B cell (primary cell): ENCODE results near the gene REC8. TPM values are rescaled to one million over a fixed set of nuclear protein-coding genes. Genes with fewer than 3 reads are reported as not detected.

ENCODE experiments used
- ATAC-seq: fragments of 200-7000 bp; cut with Tn5 transposase; one replicate; pipeline ENCODE4 v1.10.0; 2021; ENCODE audit warnings: low read depth, mild to moderate bottlenecking, moderate number of reproducible peaks, moderate library complexity
- CTCF ChIA-PET: fragments of 350-600 bp; sonication (Branson Sonifier 250); formaldehyde crosslinking; loops from one replicate; lab custom pipeline; 2021; ENCODE audit warnings: antibody characterized with exemption, inconsistent platforms; lab: Charles Lee
- POLR2A ChIA-PET: fragments of 350-600 bp; sonication (Branson Sonifier 250); formaldehyde crosslinking; loops from one replicate; lab custom pipeline; 2021; ENCODE audit warnings: antibody characterized with exemption; lab: Charles Lee
- DNase-seq: peaks from one replicate; pipeline ENCODE4 v3.0.0; 2013
- H2AFZ ChIP-seq: 2 replicates; pipeline ENCODE4 v1.6.1; 2012; ENCODE audit warnings: mild to moderate bottlenecking, low read depth, low read length; ENCODE audit not compliant: insufficient read depth, poor library complexity, severe bottlenecking
- H3K27ac ChIP-seq, 2 donors: 1 replicate in 1 of 2; 2 replicates in 1 of 2; pipeline ENCODE4 v1.5.1; 2012 to 2013; ENCODE audit warnings: low read length in 2 of 2, mild to moderate bottlenecking in 2 of 2, moderate library complexity in 1 of 2
- H3K27me3 ChIP-seq, 4 experiments: fragments of 200-600 bp in 1 of 4; sonication (generic) in 1 of 4; replicated peaks in 1 of 4; 1 replicate in 2 of 4; 2 replicates in 2 of 4; pipeline versions ENCODE4 v1.6.1 to v1.7.0; 2013 to 2016; ENCODE audit warnings: low read length in 3 of 4, mild to moderate bottlenecking in 2 of 4, mixed read lengths in 1 of 4, moderate library complexity in 1 of 4; ENCODE audit not compliant: insufficient read depth in 4 of 4, control insufficient read depth in 3 of 4; ENCODE audit errors: control extremely low read depth in 1 of 4
- H3K36me3 ChIP-seq, 2 experiments: replicated peaks in 1 of 2; 1 replicate in 1 of 2; 2 replicates in 1 of 2; pipeline versions ENCODE4 v1.6.1 to v1.7.1; 2013; ENCODE audit warnings: low read length in 1 of 2; ENCODE audit not compliant: insufficient read depth in 2 of 2, control insufficient read depth in 1 of 2; ENCODE audit errors: control extremely low read depth in 1 of 2, extremely low read depth in 1 of 2
- H3K4me1 ChIP-seq, 2 donors: fragments of 200-600 bp in 1 of 2; sonication (generic) in 1 of 2; 1 replicate in 1 of 2; 2 replicates in 1 of 2; pipeline versions ENCODE4 v1.5.1 to v1.6.1; 2013 to 2017; ENCODE audit warnings: low read length in 2 of 2; ENCODE audit not compliant: control insufficient read depth in 2 of 2, insufficient read depth in 2 of 2
- H3K4me2 ChIP-seq: replicated peaks from 2 replicates; pipeline ENCODE3; 2012; ENCODE audit warnings: mild to moderate bottlenecking, low read depth, low read length; ENCODE audit not compliant: poor library complexity, severe bottlenecking
- H3K4me3 ChIP-seq, 5 experiments: fragments of 200-600 bp in 1 of 5; sonication (generic) in 1 of 5; 1 replicate in 3 of 5; 2 replicates in 2 of 5; pipeline versions ENCODE4 v1.5.1 to v1.7.0; 2011 to 2016; ENCODE audit warnings: low read length in 4 of 5, mild to moderate bottlenecking in 4 of 5, low read depth in 2 of 5, control low read depth in 1 of 5, moderate library complexity in 1 of 5; ENCODE audit not compliant: insufficient read depth in 1 of 5; ENCODE audit errors: control extremely low read depth in 1 of 5, extremely low read depth in 1 of 5
- H3K79me2 ChIP-seq: fragments of 200-600 bp; sonication (generic); one replicate; pipeline ENCODE4 v1.6.0; 2016; ENCODE audit warnings: low read length; ENCODE audit not compliant: control insufficient read depth, insufficient read depth
- H3K9ac ChIP-seq: fragments of 200-600 bp; sonication (generic); 2 replicates; pipeline ENCODE4 v1.6.1; 2017; ENCODE audit warnings: mild to moderate bottlenecking, low read length, moderate library complexity
- H3K9me3 ChIP-seq, 3 donors: one replicate each; pipeline versions ENCODE4 v1.6.1 to v1.7.1; 2013; ENCODE audit warnings: low read length in 2 of 3; ENCODE audit not compliant: control insufficient read depth in 2 of 3, insufficient read depth in 1 of 3; ENCODE audit errors: control extremely low read depth in 1 of 3
- H4K20me1 ChIP-seq: 2 replicates; pipeline ENCODE4 v1.6.0; 2012; ENCODE audit warnings: mild to moderate bottlenecking, low read length; ENCODE audit not compliant: insufficient read depth, control insufficient read depth, poor library complexity, severe bottlenecking
- H3K27ac Mint-ChIP-seq: one replicate; pipeline ENCODE4 v1.8.0; 2021; ENCODE audit warnings: mixed read lengths
- H3K27me3 Mint-ChIP-seq: one replicate; pipeline ENCODE4 v1.8.0; 2021; ENCODE audit warnings: mixed read lengths
- H3K4me1 Mint-ChIP-seq: one replicate; pipeline ENCODE4 v1.8.0; 2021; ENCODE audit warnings: mixed read lengths
- H3K4me3 Mint-ChIP-seq: one replicate; pipeline ENCODE4 v1.8.0; 2021; ENCODE audit warnings: mixed read lengths
- H3K9me3 Mint-ChIP-seq: one replicate; pipeline ENCODE4 v1.8.0; 2022; ENCODE audit warnings: mixed read lengths; ENCODE audit not compliant: insufficient read depth
- CTCF ChIP-seq: fragments of 200-600 bp; IDR thresholded peaks from one replicate; pipeline ENCODE4 v1.8.0; 2022; ENCODE audit warnings: antibody characterized with exemption, mild to moderate bottlenecking
- EZH2 ChIP-seq: IDR thresholded peaks from 2 replicates; pipeline ENCODE4 v1.6.1; 2012; ENCODE audit warnings: borderline replicate concordance, low read depth, mild to moderate bottlenecking, moderate library complexity, low read length; ENCODE audit not compliant: insufficient read depth, poor library complexity, severe bottlenecking
- WGBS: methylation state at CpG from one replicate; pipeline ENCODE4 v1.1.5; 2013; ENCODE audit warnings: missing lambda C conversion rate; ENCODE audit not compliant: insufficient coverage; 5-methylcytosine and 5-hydroxymethylcytosine counted together
- intact Hi-C: fragments of 100-400 bp; cut with micrococcal nuclease; formaldehyde crosslinking; loops from one replicate; pipeline ENCODE4 v1.10.0; 2022
- polyA plus RNA-seq: library from polyadenylated mRNA; depleted of rRNA; stranded (reverse); fragments of >200 nt; gene quantifications from 2 replicates; pipeline ENCODE4 v1.2.3, GENCODE V29; 2012
- total RNA-seq, 2 donors: library from RNA; stranded (reverse); fragments of 120-200 nt in 1 of 2; gene quantifications; 1 replicate in 1 of 2; 2 replicates in 1 of 2; pipeline versions ENCODE4 v1.2.3 to v1.2.4, GENCODE V29; 2013 to 2022

REC8 gene
- total and polyA plus RNA-seq, 2 donors (not counting 1 experiment from before 2014, with no cell fraction given) = 34.0 to 62.1 TPM

- no peak overlapping the region for H2AFZ ChIP-seq
- H3K9ac ChIP-seq = no peak overlapping the region
- POLR2A ChIA-PET = interaction anchor here (1.3 to 1.5 kb wide), 2 partner anchors 11 to 46 kb away, joined by 3 read pairs; partner anchors contain the start of gene IRF9
- no peaks in the 10 kb centered on the region for H3K9me3 Mint-ChIP-seq
- no peak overlapping the region for H3K4me3 ChIP-seq
- intact Hi-C loops = no loop called here
- H3K79me2 ChIP-seq = peaks cover 80% of the 10 kb centered on the region
- DNase-seq (no peak), ATAC-seq (no peak)
- peaks cover 4 to 68% of the 10 kb centered on the region in 2 experiments for H3K36me3 ChIP-seq
- H3K27ac Mint-ChIP-seq = peak overlapping the region; percentile 82
- no peak for TF ChIP-seq EZH2
- peaks cover 16% of the 10 kb centered on the region for H4K20me1 ChIP-seq
- H3K4me1 Mint-ChIP-seq = peaks cover 30% of the 10 kb centered on the region
- no peak overlapping the region for H3K4me2 ChIP-seq
- CTCF ChIA-PET = interaction anchor here (1.7 to 2.5 kb wide), 2 partner anchors 12 to 35 kb away, joined by 4 to 9 read pairs; partner anchors contain the start of genes TINF2 and TM9SF1
- 96% methylated on average over 2 of the region's 2 CpGs for WGBS
- no peak overlapping the region for H3K4me3 Mint-ChIP-seq
- no peaks in the 10 kb centered on the region for H3K27me3 ChIP-seq
- H3K27ac ChIP-seq = peak overlapping the region in 1 of 2 donors; percentile 20
- peaks cover 21% of the 10 kb centered on the region in 2 donors for H3K4me1 ChIP-seq
- no peaks in the 10 kb centered on the region for H3K27me3 Mint-ChIP-seq
- no peaks in the 10 kb centered on the region for H3K9me3 ChIP-seq
Measured at GRCh38 chr14:24207625-24208024, 35.7 kb downstream of the REC8 start.

- no peak for TF ChIP-seq EZH2
- TF ChIP-seq CTCF = no peak
- ChIA-PET POLR2A (interaction anchor here (1.0 to 5.3 kb wide), 2 partner anchors 16 to 64 kb away, joined by 3 to 64 read pairs; partner anchors contain the start of genes PSME2, RNF31 and TM9SF1), CTCF (interaction anchor here (0.8 to 4.1 kb wide), 2 partner anchors 15 to 96 kb away, joined by 3 to 19 read pairs; partner anchors contain the start of gene CIDEB)
- Histone ChIP-seq H3K4me3 (no peak overlapping the region), H3K27me3 (no peaks in the 10 kb centered on the region), H4K20me1 (peaks cover 7% of the 10 kb centered on the region), H3K36me3 (peaks cover 2 to 57% of the 10 kb centered on the region in 2 experiments), H3K4me1 (peaks cover 41 to 45% of the 10 kb centered on the region in 2 donors), H2AFZ (no peak overlapping the region), H3K79me2 (peaks cover 73% of the 10 kb centered on the region), H3K4me2 (no peak overlapping the region), H3K9ac (no peak overlapping the region), H3K27ac (peak overlapping the region in 1 of 2 donors; percentile 25), H3K9me3 (no peaks in the 10 kb centered on the region)
- intact Hi-C loops = loop anchor here (10.0 kb wide), 1 partner anchor 657 kb away; the partner anchor contains the start of genes THTPA and ZFHX2
- DNase-seq = no peak
- Mint-ChIP-seq H3K9me3 (no peaks in the 10 kb centered on the region), H3K27ac (peak overlapping the region; percentile 98), H3K4me3 (peak overlapping the region; percentile 93), H3K27me3 (no peaks in the 10 kb centered on the region), H3K4me1 (peaks cover 54% of the 10 kb centered on the region)
- 95% methylated on average over 6 of the region's 6 CpGs for WGBS
- ATAC-seq = no peak
Measured at GRCh38 chr14:24211311-24211710, 39.4 kb downstream of the REC8 start.
